HepG2 (cell line): Measurements from ENCODE around the gene TMEM198. TPM values are rescaled to one million over a fixed set of nuclear protein-coding genes. Genes with fewer than 3 reads are reported as not detected.

ENCODE experiments used
- ELF3 ChIP-seq: IDR thresholded peaks from 2 replicates; pipeline ENCODE4 v1.6.1; 2016; ENCODE audit warnings: missing genetic modification reagents, missing compliant biosample characterization
- ETV5 ChIP-seq: IDR thresholded peaks from 2 replicates; pipeline ENCODE4 v1.6.1; 2018; ENCODE audit warnings: missing biosample characterization, missing genetic modification reagents, inconsistent platforms, borderline replicate concordance
- FOSL2 ChIP-seq: sonication (generic); formaldehyde crosslinking; IDR thresholded peaks from 2 replicates; pipeline ENCODE4 v1.4.0; 2020; ENCODE audit warnings: missing genetic modification reagents
- GABPA ChIP-seq, 2 experiments: IDR thresholded peaks; 2 replicates each; pipeline ENCODE4 v1.6.1; 2011 to 2016; ENCODE audit warnings: low read depth in 2 of 2, low read length in 1 of 2, missing biosample characterization in 1 of 2, missing genetic modification characterization in 1 of 2
- HMG20A ChIP-seq: IDR thresholded peaks from 2 replicates; pipeline ENCODE4 v1.6.1; 2016; ENCODE audit warnings: borderline replicate concordance
- ISX ChIP-seq: sonication (generic); formaldehyde crosslinking; conservative IDR thresholded peaks from 2 replicates; pipeline ENCODE4 v1.5.0; 2020; ENCODE audit warnings: missing genetic modification reagents
- JDP2 ChIP-seq: sonication (generic); formaldehyde crosslinking; IDR thresholded peaks from 2 replicates; pipeline ENCODE4 v1.8.1; 2022; ENCODE audit warnings: missing genetic modification reagents, borderline replicate concordance
- KAT7 ChIP-seq: IDR thresholded peaks from 2 replicates; pipeline ENCODE4 v1.6.1; 2018; ENCODE audit warnings: borderline replicate concordance, missing compliant biosample characterization
- PAF1 ChIP-seq: IDR thresholded peaks from 2 replicates; pipeline ENCODE4 v1.6.1; 2016; ENCODE audit warnings: missing genetic modification reagents, missing compliant biosample characterization
- SIN3A ChIP-seq: IDR thresholded peaks from 2 replicates; pipeline ENCODE4 v1.6.1; 2011; ENCODE audit warnings: low read depth, mild to moderate bottlenecking, control low read depth, low read length, borderline replicate concordance
- TGIF2 ChIP-seq: IDR thresholded peaks from 2 replicates; pipeline ENCODE4 v1.6.1; 2016; ENCODE audit warnings: control low read depth, missing compliant biosample characterization
- ZFAT ChIP-seq: sonication (generic); formaldehyde crosslinking; conservative IDR thresholded peaks from 2 replicates; pipeline ENCODE4 v1.8.1; 2023; ENCODE audit warnings: missing genetic modification reagents, inconsistent platforms
- ZNF136 ChIP-seq: sonication (generic); formaldehyde crosslinking; IDR thresholded peaks from 2 replicates; pipeline ENCODE4 v1.8.1; 2022; ENCODE audit warnings: low read depth, mild to moderate bottlenecking, moderate library complexity, missing genetic modification reagents
- ZNF205 ChIP-seq: IDR thresholded peaks from 2 replicates; pipeline ENCODE4 v1.6.1; 2018; ENCODE audit warnings: missing biosample characterization, missing genetic modification reagents
- ZNF335 ChIP-seq: sonication (generic); formaldehyde crosslinking; IDR thresholded peaks from 2 replicates; pipeline ENCODE4 v1.4.0; 2020; ENCODE audit warnings: missing genetic modification reagents
- ZNF430 ChIP-seq: sonication (generic); formaldehyde crosslinking; IDR thresholded peaks from 2 replicates; pipeline ENCODE4 v1.9.0; 2021; ENCODE audit warnings: mild to moderate bottlenecking, missing genetic modification reagents
- ZNF567 ChIP-seq: sonication (generic); formaldehyde crosslinking; IDR thresholded peaks from 2 replicates; pipeline ENCODE4 v1.8.1; 2023; ENCODE audit warnings: mild to moderate bottlenecking, missing genetic modification reagents, borderline replicate concordance
- ZNF607 ChIP-seq: sonication (generic); formaldehyde crosslinking; IDR thresholded peaks from 2 replicates; pipeline ENCODE4 v1.5.1; 2020; ENCODE audit warnings: missing genetic modification reagents, mild to moderate bottlenecking, borderline replicate concordance
- polyA plus RNA-seq, 8 experiments: library from polyadenylated mRNA; depleted of rRNA in 3 of 8; stranded (reverse) in 7 of 8; unstranded in 1 of 8; fragments of >200 nt; fragmentation: Illumina TruSeq in 4 of 8; extraction: Trizol in 4 of 8; gene quantifications; 2 replicates each; pipeline versions ENCODE4 v1.2.1 to v1.2.3, GENCODE V29; 2011 to 2016; ENCODE audit warnings: low read depth in 4 of 8, missing spikeins in 1 of 8, mixed read lengths in 1 of 8; ENCODE audit not compliant: insufficient read depth in 1 of 8
- total RNA-seq, 5 experiments: library from RNA; depleted of rRNA; stranded (reverse); fragments of >200 nt; fragmentation: Illumina TruSeq; extraction: Trizol; gene quantifications; 2 replicates each; pipeline ENCODE4 v1.2.3, GENCODE V29; 2016; ENCODE audit warnings: low read depth in 1 of 5
- TF ChIP-seq, protein P1 (sequence below): sonication (generic); formaldehyde crosslinking; IDR thresholded peaks from 2 replicates; pipeline ENCODE4 v1.8.1; 2023; ENCODE audit warnings: mild to moderate bottlenecking, missing genetic modification reagents
- TF ChIP-seq, protein P2 (sequence below): sonication (generic); formaldehyde crosslinking; conservative IDR thresholded peaks from 2 replicates; pipeline ENCODE4 v1.4.0; 2020; ENCODE audit warnings: mild to moderate bottlenecking, missing genetic modification reagents, moderate library complexity
- TF ChIP-seq, protein P3 (sequence below): sonication (generic); formaldehyde crosslinking; IDR thresholded peaks from 2 replicates; pipeline ENCODE4 v1.5.0; 2020; ENCODE audit warnings: mild to moderate bottlenecking, missing genetic modification reagents, moderate library complexity
- TF ChIP-seq, protein P4 (sequence below): sonication (generic); formaldehyde crosslinking; IDR thresholded peaks from 2 replicates; pipeline ENCODE4 v1.8.0; 2022; ENCODE audit warnings: mild to moderate bottlenecking, missing genetic modification reagents; ENCODE audit not compliant: insufficient replicate concordance

Gene TMEM198
- total and polyA plus RNA-seq, 2 of the 13 experiments (the other 11 are each of a cell fraction or from before 2014, with no cell fraction given): 17.3 to 23.5 TPM

DNA sequence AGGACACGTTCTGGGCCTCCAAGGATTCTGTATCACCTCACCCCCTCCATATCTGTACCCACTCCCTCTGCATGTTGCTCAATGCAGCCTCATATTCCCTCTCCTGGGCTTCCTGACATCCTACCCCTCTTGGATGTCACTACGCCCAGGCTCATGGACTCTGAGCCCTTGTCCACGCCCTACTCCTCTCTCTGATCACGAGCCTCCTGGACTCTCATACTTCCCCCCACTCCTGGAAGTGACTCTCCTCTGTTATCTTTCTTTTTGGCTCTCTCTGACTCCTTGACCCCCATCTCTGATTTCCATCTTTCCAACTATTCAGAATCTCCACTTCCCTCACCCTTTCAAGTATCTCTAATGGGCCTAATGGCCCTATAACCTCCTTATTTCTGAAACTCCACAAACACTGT, 2.1 kb downstream of the TMEM198 start (continued):
- TF ChIP-seq ZFAT (CRISPR knock-in tag): no peak
- no peak for TF ChIP-seq ZNF567 (CRISPR knock-in tag)
- peak; percentile 70; the same call in 1 of the 2 replicates for TF ChIP-seq ZNF607 (CRISPR knock-in tag)
- peak; percentile 83; the same call in 1 of the 2 replicates for TF ChIP-seq HMG20A
- TF ChIP-seq ZNF430: 0 out of 2 replicates have a peak, but pooled peaks have one; percentile 32
- no peak; the same call in 1 of the 2 replicates for TF ChIP-seq KAT7 (CRISPR knock-in tag)
- no peak for TF ChIP-seq PAF1
- no peak for TF ChIP-seq GABPA (IDR thresholded peaks at IDR 0.05; ENCODE audit: low read depth, low read length)
- peak; percentile 71 for TF ChIP-seq GABPA (CRISPR knock-in tag; IDR thresholded peaks at IDR 0.05; ENCODE audit: low read depth)
- peak; percentile 88 for TF ChIP-seq ELF3 (CRISPR knock-in tag)
- TF ChIP-seq, protein P1, sequence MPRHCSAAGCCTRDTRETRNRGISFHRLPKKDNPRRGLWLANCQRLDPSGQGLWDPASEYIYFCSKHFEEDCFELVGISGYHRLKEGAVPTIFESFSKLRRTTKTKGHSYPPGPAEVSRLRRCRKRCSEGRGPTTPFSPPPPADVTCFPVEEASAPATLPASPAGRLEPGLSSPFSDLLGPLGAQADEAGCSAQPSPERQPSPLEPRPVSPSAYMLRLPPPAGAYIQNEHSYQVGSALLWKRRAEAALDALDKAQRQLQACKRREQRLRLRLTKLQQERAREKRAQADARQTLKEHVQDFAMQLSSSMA (CRISPR knock-in tag): no peak
- TF ChIP-seq, protein P2, sequence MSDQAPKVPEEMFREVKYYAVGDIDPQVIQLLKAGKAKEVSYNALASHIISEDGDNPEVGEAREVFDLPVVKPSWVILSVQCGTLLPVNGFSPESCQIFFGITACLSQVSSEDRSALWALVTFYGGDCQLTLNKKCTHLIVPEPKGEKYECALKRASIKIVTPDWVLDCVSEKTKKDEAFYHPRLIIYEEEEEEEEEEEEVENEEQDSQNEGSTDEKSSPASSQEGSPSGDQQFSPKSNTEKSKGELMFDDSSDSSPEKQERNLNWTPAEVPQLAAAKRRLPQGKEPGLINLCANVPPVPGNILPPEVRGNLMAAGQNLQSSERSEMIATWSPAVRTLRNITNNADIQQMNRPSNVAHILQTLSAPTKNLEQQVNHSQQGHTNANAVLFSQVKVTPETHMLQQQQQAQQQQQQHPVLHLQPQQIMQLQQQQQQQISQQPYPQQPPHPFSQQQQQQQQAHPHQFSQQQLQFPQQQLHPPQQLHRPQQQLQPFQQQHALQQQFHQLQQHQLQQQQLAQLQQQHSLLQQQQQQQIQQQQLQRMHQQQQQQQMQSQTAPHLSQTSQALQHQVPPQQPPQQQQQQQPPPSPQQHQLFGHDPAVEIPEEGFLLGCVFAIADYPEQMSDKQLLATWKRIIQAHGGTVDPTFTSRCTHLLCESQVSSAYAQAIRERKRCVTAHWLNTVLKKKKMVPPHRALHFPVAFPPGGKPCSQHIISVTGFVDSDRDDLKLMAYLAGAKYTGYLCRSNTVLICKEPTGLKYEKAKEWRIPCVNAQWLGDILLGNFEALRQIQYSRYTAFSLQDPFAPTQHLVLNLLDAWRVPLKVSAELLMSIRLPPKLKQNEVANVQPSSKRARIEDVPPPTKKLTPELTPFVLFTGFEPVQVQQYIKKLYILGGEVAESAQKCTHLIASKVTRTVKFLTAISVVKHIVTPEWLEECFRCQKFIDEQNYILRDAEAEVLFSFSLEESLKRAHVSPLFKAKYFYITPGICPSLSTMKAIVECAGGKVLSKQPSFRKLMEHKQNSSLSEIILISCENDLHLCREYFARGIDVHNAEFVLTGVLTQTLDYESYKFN (CRISPR knock-in tag): peak; percentile 89
- TF ChIP-seq ETV5: peak; percentile 75; the same call in 1 of the 2 replicates
- TF ChIP-seq, protein P3, sequence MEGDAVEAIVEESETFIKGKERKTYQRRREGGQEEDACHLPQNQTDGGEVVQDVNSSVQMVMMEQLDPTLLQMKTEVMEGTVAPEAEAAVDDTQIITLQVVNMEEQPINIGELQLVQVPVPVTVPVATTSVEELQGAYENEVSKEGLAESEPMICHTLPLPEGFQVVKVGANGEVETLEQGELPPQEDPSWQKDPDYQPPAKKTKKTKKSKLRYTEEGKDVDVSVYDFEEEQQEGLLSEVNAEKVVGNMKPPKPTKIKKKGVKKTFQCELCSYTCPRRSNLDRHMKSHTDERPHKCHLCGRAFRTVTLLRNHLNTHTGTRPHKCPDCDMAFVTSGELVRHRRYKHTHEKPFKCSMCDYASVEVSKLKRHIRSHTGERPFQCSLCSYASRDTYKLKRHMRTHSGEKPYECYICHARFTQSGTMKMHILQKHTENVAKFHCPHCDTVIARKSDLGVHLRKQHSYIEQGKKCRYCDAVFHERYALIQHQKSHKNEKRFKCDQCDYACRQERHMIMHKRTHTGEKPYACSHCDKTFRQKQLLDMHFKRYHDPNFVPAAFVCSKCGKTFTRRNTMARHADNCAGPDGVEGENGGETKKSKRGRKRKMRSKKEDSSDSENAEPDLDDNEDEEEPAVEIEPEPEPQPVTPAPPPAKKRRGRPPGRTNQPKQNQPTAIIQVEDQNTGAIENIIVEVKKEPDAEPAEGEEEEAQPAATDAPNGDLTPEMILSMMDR (CRISPR knock-in tag): peak; percentile 26; the same call in 1 of the 2 replicates
- TF ChIP-seq FOSL2 (CRISPR knock-in tag): peak; percentile 63
- TF ChIP-seq ZNF136: no peak
- peak; percentile 73; the same call in 1 of the 2 replicates for TF ChIP-seq SIN3A
- no peak for TF ChIP-seq JDP2 (CRISPR knock-in tag)
- TF ChIP-seq ZNF335 (CRISPR knock-in tag): peak; percentile 67; the same call in 1 of the 2 replicates
- peak; percentile 31; the same call in 1 of the 2 replicates for TF ChIP-seq TGIF2 (CRISPR knock-in tag)
- TF ChIP-seq, protein P4, sequence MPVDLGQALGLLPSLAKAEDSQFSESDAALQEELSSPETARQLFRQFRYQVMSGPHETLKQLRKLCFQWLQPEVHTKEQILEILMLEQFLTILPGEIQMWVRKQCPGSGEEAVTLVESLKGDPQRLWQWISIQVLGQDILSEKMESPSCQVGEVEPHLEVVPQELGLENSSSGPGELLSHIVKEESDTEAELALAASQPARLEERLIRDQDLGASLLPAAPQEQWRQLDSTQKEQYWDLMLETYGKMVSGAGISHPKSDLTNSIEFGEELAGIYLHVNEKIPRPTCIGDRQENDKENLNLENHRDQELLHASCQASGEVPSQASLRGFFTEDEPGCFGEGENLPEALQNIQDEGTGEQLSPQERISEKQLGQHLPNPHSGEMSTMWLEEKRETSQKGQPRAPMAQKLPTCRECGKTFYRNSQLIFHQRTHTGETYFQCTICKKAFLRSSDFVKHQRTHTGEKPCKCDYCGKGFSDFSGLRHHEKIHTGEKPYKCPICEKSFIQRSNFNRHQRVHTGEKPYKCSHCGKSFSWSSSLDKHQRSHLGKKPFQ: no peak
- no peak for TF ChIP-seq ISX
- TF ChIP-seq ZNF205 (CRISPR knock-in tag): peak; percentile 81; the same call in 1 of the 2 replicates
